Inferior parietal cortex (tissue), 1 donor: ENCODE data around the gene STPG4.
"Not testable (repeated sequence)": the region's sequence is repeated elsewhere in the genome, so short reads cannot be mapped to it uniquely, and the experiment has no call there.

Experiments used
- DNase-seq: peaks from one replicate; pipeline ENCODE4 v3.0.0-alpha.2; 2016; ENCODE audit errors: extremely low spot score

STPG4 gene

GRCh38 chr2:47127862-47128543 lies 27.1 kb downstream of the STPG4 start:
- DNase-seq, result no peak

- no peak for DNase-seq
Observed at GRCh38 chr2:47126783-47127182, 28.3 kb downstream of the STPG4 start.

- DNase-seq, result not testable (repeated sequence)
Observed at GRCh38 chr2:47124740-47125139, 30.4 kb downstream of the STPG4 start.

- not testable (repeated sequence) for DNase-seq
Observed at GRCh38 chr2:47120424-47120823, 34.7 kb downstream of the STPG4 start.

GRCh38 chr2:47119001-47119400 lies 36.1 kb downstream of the STPG4 start:
- peak; percentile 29 for DNase-seq

- DNase-seq, result no peak
Observed at GRCh38 chr2:47118581-47118980, 36.5 kb downstream of the STPG4 start.

GRCh38 chr2:47112665-47113435 lies 42.3 kb downstream of the STPG4 start:
- DNase-seq, result no peak

GRCh38 chr2:47109680-47110079 lies 45.4 kb downstream of the STPG4 start:
- DNase-seq, result no peak

GRCh38 chr2:47109007-47109375 lies 46.1 kb downstream of the STPG4 start:
- DNase-seq, result no peak

- DNase-seq, result not testable (repeated sequence)
Observed at GRCh38 chr2:47108267-47109006, 46.7 kb downstream of the STPG4 start.

GRCh38 chr2:47107201-47107600 lies 47.9 kb downstream of the STPG4 start:
- DNase-seq, result not testable (repeated sequence)

GRCh38 chr2:47106231-47106630 lies 48.9 kb downstream of the STPG4 start:
- DNase-seq, result not testable (repeated sequence)

- not testable (repeated sequence) for DNase-seq
Observed at GRCh38 chr2:47099712-47100111, 55.4 kb downstream of the STPG4 start.

GRCh38 chr2:47098953-47099352 lies 56.2 kb downstream of the STPG4 start:
- DNase-seq, result no peak

GRCh38 chr2:47097563-47097962 lies 57.5 kb downstream of the STPG4 start:
- DNase-seq, result no peak

GRCh38 chr2:47096451-47096850 lies 58.7 kb downstream of the STPG4 start:
- DNase-seq, result no peak

GRCh38 chr2:47095349-47096020 lies 59.6 kb downstream of the STPG4 start:
- peak; percentile 56 for DNase-seq

GRCh38 chr2:47094511-47095142 lies 60.5 kb downstream of the STPG4 start:
- DNase-seq, result no peak

GRCh38 chr2:47093626-47094025 lies 61.5 kb downstream of the STPG4 start:
- no peak for DNase-seq

GRCh38 chr2:47092465-47092864 lies 62.6 kb downstream of the STPG4 start:
- no peak for DNase-seq

GRCh38 chr2:47091118-47091517 lies 64.0 kb downstream of the STPG4 start:
- no peak for DNase-seq

GRCh38 chr2:47089083-47089464 lies 66.0 kb downstream of the STPG4 start:
- no peak for DNase-seq
